GM21825 (cell line): ENCODE data around the gene RNF144A.
"Not testable (repeated sequence)": the region's sequence is repeated elsewhere in the genome, so short reads cannot be mapped to it uniquely, and the experiment has no call there.

ENCODE experiments used
- ATAC-seq: cut with Tn5 transposase; IDR thresholded peaks from one replicate; pipeline ENCODE4 v1.9.1; 2021; ENCODE audit warnings: mild to moderate bottlenecking, moderate library complexity; ENCODE audit not compliant: unreplicated experiment

RNF144A gene

GRCh38 chr2:6917071-6917760, at the start of gene RNF144A:
RNF144A (plus strand) TSS chr2:6917412; CDS start chr2:6996927, 79,515 bp downstream.
- peak; percentile 84 for ATAC-seq

GRCh38 chr2:6872394-6872793, 44.8 kb upstream of the RNF144A start:
- ATAC-seq, result peak; percentile 61

- ATAC-seq, result no peak
Observed at GRCh38 chr2:6874032-6874431, 43.2 kb upstream of the RNF144A start.

- ATAC-seq, result no peak
Observed at GRCh38 chr2:6876309-6876708, 40.9 kb upstream of the RNF144A start.

GRCh38 chr2:6877402-6878304, 39.6 kb upstream of the RNF144A start, which contains the start of gene RSAD2:
RSAD2 (plus strand) TSS chr2:6877777; CDS start chr2:6877801, 24 bp downstream.
- peak; percentile 84 for ATAC-seq

GRCh38 chr2:6878549-6878948, 38.7 kb upstream of the RNF144A start:
- no peak for ATAC-seq

GRCh38 chr2:6879011-6879410, 38.2 kb upstream of the RNF144A start:
- ATAC-seq, result no peak

GRCh38 chr2:6880200-6880733, 36.9 kb upstream of the RNF144A start:
- no peak for ATAC-seq

- ATAC-seq, result no peak
Observed at GRCh38 chr2:6881046-6881445, 36.2 kb upstream of the RNF144A start.

- no peak for ATAC-seq
Observed at GRCh38 chr2:6881516-6881915, 35.7 kb upstream of the RNF144A start.

- no peak for ATAC-seq
Observed at GRCh38 chr2:6883448-6884122, 33.6 kb upstream of the RNF144A start.

- ATAC-seq, result no peak
Observed at GRCh38 chr2:6885551-6885950, 31.7 kb upstream of the RNF144A start.

- no peak for ATAC-seq
Observed at GRCh38 chr2:6885968-6886367, 31.2 kb upstream of the RNF144A start.

GRCh38 chr2:6887751-6888192, 29.4 kb upstream of the RNF144A start:
- ATAC-seq, result no peak

GRCh38 chr2:6888724-6889123, 28.5 kb upstream of the RNF144A start:
- no peak for ATAC-seq

- no peak for ATAC-seq
Observed at GRCh38 chr2:6893876-6894482, 23.2 kb upstream of the RNF144A start.

GRCh38 chr2:6896930-6897759, 20.1 kb upstream of the RNF144A start:
- no peak for ATAC-seq

- ATAC-seq, result not testable (repeated sequence)
Observed at GRCh38 chr2:6902581-6902980, 14.6 kb upstream of the RNF144A start.

- ATAC-seq, result no peak
Observed at GRCh38 chr2:6905668-6906067, 11.5 kb upstream of the RNF144A start.
